GM18909 (cell line): Measurements from ENCODE around the gene BLTP3B.
A peak's percentile ranks its signal among the peaks of the same experiment; 100 is the strongest.
"Not testable (repeated sequence)": the region's sequence is repeated elsewhere in the genome, so short reads cannot be mapped to it uniquely, and the experiment has no call there.

Experiments used
- ATAC-seq: cut with Tn5 transposase; IDR thresholded peaks from one replicate; pipeline ENCODE4 v1.9.1; 2021; ENCODE audit warnings: mild to moderate bottlenecking; ENCODE audit not compliant: unreplicated experiment, poor library complexity

Gene BLTP3B

GRCh38 chr12:100142851-100143559 is at the start of gene BLTP3B:
Gene BLTP3B (minus strand): TSS chr12:100142874. CDS start chr12:100142635, 239 bp downstream.
- ATAC-seq: peak; percentile 71

- ATAC-seq: no peak
These were observed 47.1 kb upstream of the BLTP3B start for GRCh38 chr12:100189636-100190394.

GRCh38 chr12:100188888-100189635 is 46.4 kb upstream of the BLTP3B start:
- ATAC-seq: not testable (repeated sequence)

- no peak for ATAC-seq
These were observed 45.3 kb upstream of the BLTP3B start for GRCh38 chr12:100187857-100188519.

GRCh38 chr12:100187068-100187467 is 44.4 kb upstream of the BLTP3B start:
- ATAC-seq: no peak

- ATAC-seq: no peak
These were observed 43.4 kb upstream of the BLTP3B start for GRCh38 chr12:100186071-100186470.

- peak; percentile 88 for ATAC-seq
These were observed 42.8 kb upstream of the BLTP3B start for GRCh38 chr12:100185361-100185894.

- no peak for ATAC-seq
These were observed 42.0 kb upstream of the BLTP3B start for GRCh38 chr12:100184549-100185145.

- ATAC-seq: no peak
These were observed 36.6 kb upstream of the BLTP3B start for GRCh38 chr12:100179252-100179651.

- not testable (repeated sequence) for ATAC-seq
These were observed 33.8 kb upstream of the BLTP3B start for GRCh38 chr12:100176493-100176892.

- no peak for ATAC-seq
These were observed 31.8 kb upstream of the BLTP3B start for GRCh38 chr12:100174495-100174894.

- no peak for ATAC-seq
These were observed 30.4 kb upstream of the BLTP3B start for GRCh38 chr12:100173111-100173510.

- no peak for ATAC-seq
These were observed 28.6 kb upstream of the BLTP3B start for GRCh38 chr12:100171248-100171647.

- no peak for ATAC-seq
These were observed 27.7 kb upstream of the BLTP3B start for GRCh38 chr12:100170313-100170858.

- no peak for ATAC-seq
These were observed 26.7 kb upstream of the BLTP3B start for GRCh38 chr12:100169345-100169744.

- no peak for ATAC-seq
These were observed 25.9 kb upstream of the BLTP3B start for GRCh38 chr12:100168562-100168961.

GRCh38 chr12:100166232-100166631 is 23.6 kb upstream of the BLTP3B start:
- ATAC-seq: no peak

GRCh38 chr12:100165356-100165755 is 22.7 kb upstream of the BLTP3B start:
- ATAC-seq: no peak

- no peak for ATAC-seq
These were observed 21.6 kb upstream of the BLTP3B start for GRCh38 chr12:100164153-100164704.
